C4-2B (cell line): ENCODE results near the gene ATP23.

Experiments used
- H3K27ac ChIP-seq: fragments of 450-650 bp; 2 replicates; pipeline ENCODE4 v1.5.1; 2017
- CTCF ChIP-seq: fragments of 450-650 bp; conservative IDR thresholded peaks from 2 replicates; pipeline ENCODE4 v1.5.1; 2017; ENCODE audit warnings: mild to moderate bottlenecking
- ZFX ChIP-seq: fragments of 450-650 bp; IDR thresholded peaks from 2 replicates; pipeline ENCODE4 v1.6.1; 2017

The ATP23 gene

GRCh38 chr12:57985685-57986084 is 44.3 kb downstream of the ATP23 start:
- no peak for TF ChIP-seq ZFX
- TF ChIP-seq CTCF = no peak
- no peak overlapping the region for H3K27ac ChIP-seq

- TF ChIP-seq CTCF (no peak), ZFX (no peak)
- no peak overlapping the region for H3K27ac ChIP-seq
Measured at GRCh38 chr12:57989838-57990237, 48.5 kb downstream of the ATP23 start.

- TF ChIP-seq ZFX (no peak), CTCF (no peak)
- no peak overlapping the region for H3K27ac ChIP-seq
Measured at GRCh38 chr12:57990241-57990883, 49.0 kb downstream of the ATP23 start.

GRCh38 chr12:57992001-57992400 is 50.6 kb downstream of the ATP23 start:
- H3K27ac ChIP-seq = no peak overlapping the region
- no peak for TF ChIP-seq ZFX
- no peak for TF ChIP-seq CTCF

GRCh38 chr12:57993030-57993429 is 51.7 kb downstream of the ATP23 start:
- H3K27ac ChIP-seq = no peak overlapping the region
- TF ChIP-seq ZFX (no peak), CTCF (peak; percentile 89)

GRCh38 chr12:57993834-57994233 is 52.5 kb downstream of the ATP23 start:
- TF ChIP-seq ZFX (no peak), CTCF (no peak)

GRCh38 chr12:57996520-57996919 is 55.2 kb downstream of the ATP23 start:
- H3K27ac ChIP-seq = no peak overlapping the region
- TF ChIP-seq ZFX (no peak), CTCF (no peak)

More at GRCh38 chr12:57993834-57994233, 52.5 kb downstream of the ATP23 start:
- no peak overlapping the region for H3K27ac ChIP-seq
